SK-N-SH treated with all-trans-retinoic acid at 6 μM for 48 hours (cell line): ENCODE results near the gene MAB21L4.

Experiments
- ATAC-seq: fragments of 200-7000 bp; cut with Tn5 transposase; 3 replicates; pipeline ENCODE4 v1.9.1; 2020; ENCODE audit warnings: mild to moderate bottlenecking, moderate library complexity
- BACH2 ChIP-seq: fragments of 250-450 bp; sonication (Bioruptor Pico); IDR thresholded peaks from 2 replicates; pipeline ENCODE4 v1.9.0; 2021; ENCODE audit warnings: mild to moderate bottlenecking, borderline replicate concordance
- CREB5 ChIP-seq: fragments of 250-450 bp; sonication (Bioruptor Pico); IDR thresholded peaks from 2 replicates; pipeline ENCODE4 v1.5.1; 2020; ENCODE audit warnings: low read depth, mild to moderate bottlenecking, moderate library complexity
- CSDC2 ChIP-seq: fragments of 250-450 bp; sonication (Bioruptor Pico); IDR thresholded peaks from 2 replicates; pipeline ENCODE4 v1.5.0; 2020; ENCODE audit warnings: mild to moderate bottlenecking, moderate library complexity
- CSRNP3 ChIP-seq: fragments of 250-450 bp; sonication (Bioruptor Pico); IDR thresholded peaks from 2 replicates; pipeline ENCODE4 v1.5.1; 2021; ENCODE audit warnings: mild to moderate bottlenecking, moderate library complexity
- ESRRG ChIP-seq: fragments of 250-450 bp; sonication (Bioruptor Pico); IDR thresholded peaks from 2 replicates; pipeline ENCODE4 v1.6.1; 2021; ENCODE audit warnings: mild to moderate bottlenecking
- GLIS3 ChIP-seq: fragments of 250-450 bp; sonication (Bioruptor Pico); IDR thresholded peaks from 2 replicates; pipeline ENCODE4 v1.5.0; 2020; ENCODE audit warnings: mild to moderate bottlenecking, moderate library complexity
- ISL1 ChIP-seq: fragments of 250-450 bp; sonication (Bioruptor Pico); IDR thresholded peaks from 2 replicates; pipeline ENCODE4 v2.1.2; 2022; ENCODE audit warnings: mild to moderate bottlenecking, moderate library complexity
- PATZ1 ChIP-seq: fragments of 250-450 bp; sonication (Bioruptor Pico); IDR thresholded peaks from 2 replicates; pipeline ENCODE4 v1.8.0; 2020; ENCODE audit warnings: mild to moderate bottlenecking, moderate library complexity, borderline replicate concordance
- POU6F1 ChIP-seq: fragments of 250-450 bp; sonication (Bioruptor Pico); IDR thresholded peaks from 2 replicates; pipeline ENCODE4 v1.8.0; 2021; ENCODE audit warnings: low read depth, mild to moderate bottlenecking, moderate library complexity, borderline replicate concordance
- PPARA ChIP-seq: fragments of 250-450 bp; sonication (Bioruptor Pico); IDR thresholded peaks from 2 replicates; pipeline ENCODE4 v1.5.0; 2020; ENCODE audit warnings: mild to moderate bottlenecking, borderline replicate concordance
- SNAI2 ChIP-seq: fragments of 250-450 bp; sonication (Bioruptor Pico); IDR thresholded peaks from 2 replicates; pipeline ENCODE4 v1.5.0; 2020; ENCODE audit warnings: mild to moderate bottlenecking, moderate library complexity
- TCF4 ChIP-seq: fragments of 250-450 bp; sonication (Bioruptor Pico); IDR thresholded peaks from 2 replicates; pipeline ENCODE4 v1.8.0; 2021; ENCODE audit warnings: mild to moderate bottlenecking, moderate library complexity, borderline replicate concordance
- TOX ChIP-seq: fragments of 250-450 bp; sonication (Bioruptor Pico); IDR thresholded peaks from 2 replicates; pipeline ENCODE4 v1.8.0; 2021; ENCODE audit warnings: mild to moderate bottlenecking, moderate library complexity, borderline replicate concordance
- ZC3H10 ChIP-seq: fragments of 250-450 bp; sonication (Bioruptor Pico); IDR thresholded peaks from 2 replicates; pipeline ENCODE4 v1.5.1; 2021; ENCODE audit warnings: mild to moderate bottlenecking, moderate library complexity
- ZFP3 ChIP-seq: fragments of 250-450 bp; sonication (Bioruptor Pico); IDR thresholded peaks from 2 replicates; pipeline ENCODE4 v1.5.0; 2020; ENCODE audit warnings: mild to moderate bottlenecking, moderate library complexity
- ZFP30 ChIP-seq: fragments of 450-650 bp; formaldehyde crosslinking; IDR thresholded peaks from 2 replicates; pipeline ENCODE4 v1.5.0; 2022; ENCODE audit warnings: mild to moderate bottlenecking, moderate library complexity
- ZNF565 ChIP-seq: fragments of 450-650 bp; formaldehyde crosslinking; conservative IDR thresholded peaks from 2 replicates; pipeline ENCODE4 v1.5.0; 2020; ENCODE audit warnings: low read depth, mild to moderate bottlenecking, moderate library complexity
- ZNF70 ChIP-seq: fragments of 450-650 bp; formaldehyde crosslinking; IDR thresholded peaks from 2 replicates; pipeline ENCODE4 v1.5.0; 2020; ENCODE audit warnings: mild to moderate bottlenecking, moderate library complexity
- ZNF8 ChIP-seq: fragments of 450-650 bp; formaldehyde crosslinking; IDR thresholded peaks from 2 replicates; pipeline ENCODE4 v1.5.0; 2020; ENCODE audit warnings: mild to moderate bottlenecking, moderate library complexity

The MAB21L4 gene

GRCh38 chr2:240916571-240917008, 20.6 kb upstream of the MAB21L4 start:
- TF ChIP-seq ZFP3 (CRISPR knock-in tag) (no peak), TOX (CRISPR knock-in tag) (no peak)
- ATAC-seq: peak; percentile 71

- ATAC-seq: no peak
- TF ChIP-seq BACH2 (CRISPR knock-in tag) (no peak), ZNF70 (no peak), GLIS3 (CRISPR knock-in tag) (no peak), ZNF8 (CRISPR knock-in tag) (no peak), ZNF565 (CRISPR knock-in tag) (no peak), ZFP30 (no peak), PATZ1 (no peak), SNAI2 (no peak), CSDC2 (CRISPR knock-in tag) (no peak), ZC3H10 (CRISPR knock-in tag) (no peak), CREB5 (CRISPR knock-in tag) (no peak)
Observed at GRCh38 chr2:240915526-240916341, 19.8 kb upstream of the MAB21L4 start.

GRCh38 chr2:240914645-240915525, 18.9 kb upstream of the MAB21L4 start:
- peak; percentile 2; the same call in 2 of the 3 replicates for ATAC-seq
- TF ChIP-seq PATZ1: no peak
- TF ChIP-seq ISL1 (CRISPR knock-in tag): no peak
- no peak for TF ChIP-seq ZC3H10 (CRISPR knock-in tag)
- no peak for TF ChIP-seq CSRNP3 (CRISPR knock-in tag)
- no peak for TF ChIP-seq GLIS3 (CRISPR knock-in tag)
- no peak for TF ChIP-seq BACH2 (CRISPR knock-in tag)
- no peak for TF ChIP-seq PPARA (CRISPR knock-in tag)
- no peak for TF ChIP-seq ESRRG (CRISPR knock-in tag)

GRCh38 chr2:240913810-240914644, 18.1 kb upstream of the MAB21L4 start:
- ATAC-seq: peak; percentile 70
- TF ChIP-seq CSDC2 (CRISPR knock-in tag) (no peak), POU6F1 (CRISPR knock-in tag) (no peak), CSRNP3 (CRISPR knock-in tag) (no peak), ZFP3 (CRISPR knock-in tag) (no peak), BACH2 (CRISPR knock-in tag) (no peak), PATZ1 (no peak), TCF4 (CRISPR knock-in tag) (no peak), ESRRG (CRISPR knock-in tag) (no peak)
